Parathyroid adenoma (tissue), 2 donors: ENCODE measurements around the gene ZDHHC14.

Source experiments
- H2AFZ ChIP-seq: fragments of 300-600 bp; sonication (generic); one replicate; pipeline ENCODE4 v1.7.0; 2017; ENCODE audit warnings: antibody characterized with exemption, mild to moderate bottlenecking
- H3K27ac ChIP-seq: fragments of 300-600 bp; sonication (generic); one replicate; pipeline ENCODE4 v1.7.0; 2017
- H3K27me3 ChIP-seq: fragments of 300-600 bp; sonication (generic); one replicate; pipeline ENCODE4 v1.7.0; 2017; ENCODE audit warnings: low read length; ENCODE audit not compliant: control insufficient read depth, insufficient read depth
- H3K36me3 ChIP-seq: fragments of 300-600 bp; sonication (generic); one replicate; pipeline ENCODE4 v1.7.0; 2017; ENCODE audit warnings: low read length; ENCODE audit not compliant: control insufficient read depth, insufficient read depth
- H3K4me1 ChIP-seq: fragments of 300-600 bp; sonication (generic); one replicate; pipeline ENCODE4 v1.7.0; 2017; ENCODE audit warnings: control low read depth
- H3K4me2 ChIP-seq: fragments of 300-600 bp; sonication (generic); one replicate; pipeline ENCODE4 v1.7.0; 2017; ENCODE audit warnings: low read length
- H3K4me3 ChIP-seq: fragments of 300-600 bp; sonication (generic); one replicate; pipeline ENCODE4 v1.7.0; 2017; ENCODE audit warnings: low read depth, low read length
- H3K79me2 ChIP-seq: fragments of 300-600 bp; sonication (generic); one replicate; pipeline ENCODE4 v1.7.0; 2017; ENCODE audit warnings: control low read depth
- H3K9ac ChIP-seq: fragments of 300-600 bp; sonication (generic); one replicate; pipeline ENCODE4 v1.7.0; 2017; ENCODE audit warnings: mild to moderate bottlenecking
- H3K9me3 ChIP-seq: fragments of 300-600 bp; sonication (generic); one replicate; pipeline ENCODE4 v1.7.0; 2017; ENCODE audit warnings: low read length; ENCODE audit not compliant: control insufficient read depth
- TF ChIP-seq, protein P1 (sequence below): fragments of 300-600 bp; sonication (generic); IDR thresholded peaks from one replicate; pipeline ENCODE4 v1.7.0; 2017; ENCODE audit warnings: antibody characterized with exemption, mild to moderate bottlenecking
- donor health status: primary hyperparathyroidism.

The ZDHHC14 gene

DNA sequence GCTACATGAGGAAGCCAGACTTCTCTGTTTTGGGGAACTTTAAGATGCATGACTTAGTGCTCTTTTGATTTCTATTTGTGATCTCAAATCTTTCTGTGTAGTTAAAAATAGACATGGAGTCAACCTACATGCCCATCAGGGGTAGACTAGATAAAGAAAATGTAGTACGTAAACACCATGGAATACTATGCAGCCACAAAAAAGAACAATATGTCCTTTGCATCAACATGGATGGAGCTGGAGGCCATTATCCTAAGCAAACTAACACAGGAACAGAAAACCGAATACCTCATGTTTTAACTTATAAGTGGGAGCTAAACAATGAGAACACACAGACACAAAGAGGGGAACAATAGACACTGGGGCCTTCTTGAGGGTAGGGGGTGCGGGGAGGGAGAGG is 102.8 kb downstream of the ZDHHC14 start:
- peaks cover 18% of the 10 kb centered on the region for H3K4me1 ChIP-seq
- H3K27ac ChIP-seq: no peak overlapping the region
- H3K36me3 ChIP-seq: no peaks in the 10 kb centered on the region
- H3K9me3 ChIP-seq: no peaks in the 10 kb centered on the region
- H3K4me2 ChIP-seq: no peak overlapping the region
- H3K79me2 ChIP-seq: peaks cover 26% of the 10 kb centered on the region
- no peak overlapping the region for H3K9ac ChIP-seq
- H3K4me3 ChIP-seq: no peak overlapping the region
- no peaks in the 10 kb centered on the region for H3K27me3 ChIP-seq
- TF ChIP-seq, protein P1, sequence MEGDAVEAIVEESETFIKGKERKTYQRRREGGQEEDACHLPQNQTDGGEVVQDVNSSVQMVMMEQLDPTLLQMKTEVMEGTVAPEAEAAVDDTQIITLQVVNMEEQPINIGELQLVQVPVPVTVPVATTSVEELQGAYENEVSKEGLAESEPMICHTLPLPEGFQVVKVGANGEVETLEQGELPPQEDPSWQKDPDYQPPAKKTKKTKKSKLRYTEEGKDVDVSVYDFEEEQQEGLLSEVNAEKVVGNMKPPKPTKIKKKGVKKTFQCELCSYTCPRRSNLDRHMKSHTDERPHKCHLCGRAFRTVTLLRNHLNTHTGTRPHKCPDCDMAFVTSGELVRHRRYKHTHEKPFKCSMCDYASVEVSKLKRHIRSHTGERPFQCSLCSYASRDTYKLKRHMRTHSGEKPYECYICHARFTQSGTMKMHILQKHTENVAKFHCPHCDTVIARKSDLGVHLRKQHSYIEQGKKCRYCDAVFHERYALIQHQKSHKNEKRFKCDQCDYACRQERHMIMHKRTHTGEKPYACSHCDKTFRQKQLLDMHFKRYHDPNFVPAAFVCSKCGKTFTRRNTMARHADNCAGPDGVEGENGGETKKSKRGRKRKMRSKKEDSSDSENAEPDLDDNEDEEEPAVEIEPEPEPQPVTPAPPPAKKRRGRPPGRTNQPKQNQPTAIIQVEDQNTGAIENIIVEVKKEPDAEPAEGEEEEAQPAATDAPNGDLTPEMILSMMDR: no peak
- H2AFZ ChIP-seq: no peak overlapping the region

DNA sequence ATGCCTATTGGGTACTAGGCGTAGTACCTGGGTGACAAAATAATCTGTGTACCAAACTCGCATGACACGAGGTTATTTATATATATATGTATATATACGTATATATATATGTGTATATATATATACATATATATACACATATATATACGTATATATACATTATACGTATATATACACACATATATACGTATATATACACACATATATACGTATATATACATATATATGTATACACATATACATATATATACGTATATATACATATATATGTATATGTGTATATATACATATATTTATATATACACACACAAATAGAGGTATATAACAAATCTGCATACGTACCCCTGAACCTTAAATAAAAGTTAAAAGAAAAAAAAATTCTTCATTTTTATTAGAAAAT is 103.2 kb downstream of the ZDHHC14 start:
- H3K27me3 ChIP-seq: no peaks in the 10 kb centered on the region
- TF ChIP-seq, protein P1: no peak
- no peaks in the 10 kb centered on the region for H3K9me3 ChIP-seq
- H3K4me3 ChIP-seq: no peak overlapping the region
- peaks cover 20% of the 10 kb centered on the region for H3K4me1 ChIP-seq
- H3K79me2 ChIP-seq: peaks cover 26% of the 10 kb centered on the region
- no peak overlapping the region for H3K4me2 ChIP-seq
- H3K36me3 ChIP-seq: no peaks in the 10 kb centered on the region
- H3K27ac ChIP-seq: no peak overlapping the region
- H3K9ac ChIP-seq: no peak overlapping the region
- no peak overlapping the region for H2AFZ ChIP-seq

DNA sequence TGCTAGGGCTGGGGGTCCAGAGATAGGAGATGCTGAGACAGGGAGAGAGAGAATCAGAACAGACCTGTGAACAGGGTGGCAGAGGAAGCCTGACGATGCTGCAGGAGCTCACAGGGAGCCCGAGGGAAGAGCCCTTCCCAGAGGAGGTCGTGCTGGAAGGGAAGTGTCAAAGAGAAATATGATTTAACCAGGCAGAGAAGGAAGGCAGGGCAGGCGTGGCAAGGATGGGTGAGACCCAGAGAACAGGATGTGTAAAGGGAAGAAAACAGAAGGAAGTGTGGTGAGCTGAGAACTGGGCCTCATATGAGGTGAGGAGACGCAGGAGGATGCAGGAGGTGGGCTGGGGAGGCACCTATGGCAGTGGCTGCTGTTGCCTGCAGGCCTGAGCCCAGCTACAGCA is 105.6 kb downstream of the ZDHHC14 start:
- H3K9ac ChIP-seq: no peak overlapping the region
- peaks cover 14% of the 10 kb centered on the region for H3K4me1 ChIP-seq
- no peaks in the 10 kb centered on the region for H3K9me3 ChIP-seq
- H3K4me2 ChIP-seq: no peak overlapping the region
- H3K27ac ChIP-seq: no peak overlapping the region
- H3K36me3 ChIP-seq: no peaks in the 10 kb centered on the region
- no peak overlapping the region for H2AFZ ChIP-seq
- peaks cover 29% of the 10 kb centered on the region for H3K79me2 ChIP-seq
- H3K27me3 ChIP-seq: no peaks in the 10 kb centered on the region
- no peak overlapping the region for H3K4me3 ChIP-seq
- TF ChIP-seq, protein P1: no peak

DNA sequence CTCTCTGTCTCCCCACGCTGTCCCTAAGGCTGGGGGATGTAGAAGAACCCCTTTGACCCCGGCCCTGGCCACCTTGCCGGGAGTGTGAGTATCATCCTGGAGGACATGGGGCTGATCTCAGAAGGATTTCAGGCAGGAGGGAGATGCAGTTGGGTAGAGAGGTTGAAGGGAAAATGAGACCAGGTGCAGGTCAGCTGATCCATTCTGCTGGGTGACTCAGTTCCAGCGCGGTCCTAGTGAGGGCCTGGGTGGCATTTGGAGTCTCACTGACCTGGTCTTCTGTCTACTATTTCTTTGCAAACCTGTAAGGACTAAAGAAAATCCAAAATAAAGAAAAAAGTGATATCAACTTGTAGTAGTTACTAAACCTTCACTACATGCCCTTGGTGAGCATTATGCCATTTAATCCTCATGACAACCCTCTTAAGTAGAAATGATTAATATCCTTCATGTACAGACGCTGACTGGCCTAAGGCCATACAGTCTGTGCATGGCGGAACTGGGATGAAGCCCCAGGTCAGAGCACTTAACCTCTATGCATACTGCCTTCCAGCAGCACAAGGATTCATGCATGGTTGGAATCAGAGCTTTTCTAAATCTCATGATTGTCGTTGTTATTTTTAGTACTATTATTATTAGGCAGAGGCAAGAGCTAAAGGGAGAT is 106.3 kb downstream of the ZDHHC14 start:
- no peaks in the 10 kb centered on the region for H3K27me3 ChIP-seq
- H3K9ac ChIP-seq: no peak overlapping the region
- H3K9me3 ChIP-seq: no peaks in the 10 kb centered on the region
- H3K27ac ChIP-seq: no peak overlapping the region
- no peak overlapping the region for H2AFZ ChIP-seq
- H3K36me3 ChIP-seq: no peaks in the 10 kb centered on the region
- H3K4me1 ChIP-seq: peaks cover 14% of the 10 kb centered on the region
- peaks cover 29% of the 10 kb centered on the region for H3K79me2 ChIP-seq
- no peak overlapping the region for H3K4me3 ChIP-seq
- TF ChIP-seq, protein P1: no peak
- H3K4me2 ChIP-seq: no peak overlapping the region

DNA sequence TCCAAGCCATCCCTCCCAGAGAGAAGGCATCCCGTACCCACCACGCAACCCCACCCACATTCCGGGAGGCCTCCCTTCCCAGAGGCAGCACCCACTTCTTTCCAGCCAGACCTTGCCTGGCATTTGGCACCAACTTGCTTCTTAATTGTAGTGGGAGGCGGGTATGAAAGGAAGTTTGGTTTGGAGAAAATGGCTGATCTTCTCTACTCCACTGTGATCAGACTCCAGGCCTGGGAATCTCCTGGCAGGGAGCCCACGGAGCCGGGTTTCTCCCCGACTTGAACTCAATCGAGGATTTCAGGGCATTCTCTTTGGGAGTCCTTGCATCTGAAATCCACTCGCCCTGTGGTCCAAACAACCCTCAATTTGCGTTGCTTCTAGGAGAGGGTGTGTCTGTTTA is 107.1 kb downstream of the ZDHHC14 start:
- no peak overlapping the region for H3K27ac ChIP-seq
- no peak overlapping the region for H3K4me2 ChIP-seq
- H3K36me3 ChIP-seq: no peaks in the 10 kb centered on the region
- no peaks in the 10 kb centered on the region for H3K9me3 ChIP-seq
- H3K4me3 ChIP-seq: no peak overlapping the region
- H3K79me2 ChIP-seq: peaks cover 26% of the 10 kb centered on the region
- no peak overlapping the region for H3K9ac ChIP-seq
- no peak overlapping the region for H2AFZ ChIP-seq
- TF ChIP-seq, protein P1: no peak
- H3K27me3 ChIP-seq: no peaks in the 10 kb centered on the region
- H3K4me1 ChIP-seq: peaks cover 14% of the 10 kb centered on the region
